HG02943 (cell line): ENCODE data around the gene CHST13.

Source experiments
- ATAC-seq: cut with Tn5 transposase; IDR thresholded peaks from one replicate; pipeline ENCODE4 v1.9.1; 2021; ENCODE audit warnings: mild to moderate bottlenecking, low read depth, moderate library complexity; ENCODE audit not compliant: unreplicated experiment

CHST13 gene

GRCh38 chr3:126551839-126552687 is 28.1 kb downstream of the CHST13 start:
- ATAC-seq, result no peak

- no peak for ATAC-seq
Observed at GRCh38 chr3:126552688-126553283, 28.8 kb downstream of the CHST13 start.

- no peak for ATAC-seq
Observed at GRCh38 chr3:126553284-126554084, 29.5 kb downstream of the CHST13 start.

GRCh38 chr3:126554560-126555525 is 30.9 kb downstream of the CHST13 start:
- ATAC-seq, result no peak

- no peak for ATAC-seq
Observed at GRCh38 chr3:126555795-126556636, 32.1 kb downstream of the CHST13 start.

GRCh38 chr3:126556637-126557414 is 32.9 kb downstream of the CHST13 start:
- no peak for ATAC-seq

GRCh38 chr3:126557415-126557745 is 33.4 kb downstream of the CHST13 start:
- ATAC-seq, result no peak

- ATAC-seq, result no peak
Observed at GRCh38 chr3:126557761-126558160, 33.8 kb downstream of the CHST13 start.

GRCh38 chr3:126558336-126559071 is 34.5 kb downstream of the CHST13 start, which contains the start of gene C3orf22:
TSS of gene C3orf22 (minus strand) at chr3:126558932. CDS start at chr3:126553390, 5,542 bp downstream.
- no peak for ATAC-seq

GRCh38 chr3:126562737-126563276 is 38.9 kb downstream of the CHST13 start:
- ATAC-seq, result no peak

- no peak for ATAC-seq
Observed at GRCh38 chr3:126567696-126568438, 43.9 kb downstream of the CHST13 start.

GRCh38 chr3:126568776-126569342 is 44.9 kb downstream of the CHST13 start:
- no peak for ATAC-seq

GRCh38 chr3:126569390-126569975 is 45.5 kb downstream of the CHST13 start:
- ATAC-seq, result no peak

GRCh38 chr3:126570103-126570541 is 46.2 kb downstream of the CHST13 start:
- ATAC-seq, result no peak

GRCh38 chr3:126571078-126571477 is 47.1 kb downstream of the CHST13 start:
- no peak for ATAC-seq

- ATAC-seq, result no peak
Observed at GRCh38 chr3:126573492-126574117, 49.6 kb downstream of the CHST13 start.
